Activated T-cell treated with anti-CD3 and anti-CD28 coated beads, Interleukin-2, amount 50 U/mL, for 48 hours (primary cell): ENCODE measurements around the gene SDF4.

ENCODE experiments used
- DNase-seq, 2 experiments: peaks; one replicate each; pipeline ENCODE4 v3.0.0-alpha.2; 2020

Gene SDF4

GRCh38 chr1:1210726-1211540 is 20.9 kb downstream of the SDF4 start:
- peak in 1 of 2 experiments; percentile 22 for DNase-seq

GRCh38 chr1:1208713-1209433 is 22.9 kb downstream of the SDF4 start:
- DNase-seq, result peak; percentile 75 to 79

GRCh38 chr1:1207571-1207892 is 24.3 kb downstream of the SDF4 start:
- DNase-seq, result no peak

- peak in 1 of 2 experiments; percentile 65 for DNase-seq
Measured at GRCh38 chr1:1206966-1207531, 24.8 kb downstream of the SDF4 start.

- DNase-seq, result peak; percentile 78
Measured at GRCh38 chr1:1206376-1206965, 25.3 kb downstream of the SDF4 start, which contains the start of gene TNFRSF18. TNFRSF18 (minus strand) TSS chr1:1206592; CDS start chr1:1206571, 21 bp downstream.

GRCh38 chr1:1205769-1206375 is 25.9 kb downstream of the SDF4 start:
- DNase-seq, result peak; percentile 50 to 51

- peak; percentile 44 to 55 for DNase-seq
Measured at GRCh38 chr1:1204998-1205768, 26.6 kb downstream of the SDF4 start.

GRCh38 chr1:1204425-1204920 is 27.3 kb downstream of the SDF4 start:
- no peak for DNase-seq

GRCh38 chr1:1203561-1204424 is 28.0 kb downstream of the SDF4 start:
- DNase-seq, result no peak

- peak in 1 of 2 experiments; percentile 41 for DNase-seq
Measured at GRCh38 chr1:1202831-1203560, 28.8 kb downstream of the SDF4 start.

- DNase-seq, result peak; percentile 90 to 94
Measured at GRCh38 chr1:1200876-1201810, 30.7 kb downstream of the SDF4 start.

GRCh38 chr1:1199961-1200875 is 31.6 kb downstream of the SDF4 start:
- no peak for DNase-seq

- DNase-seq, result no peak
Measured at GRCh38 chr1:1199141-1199960, 32.5 kb downstream of the SDF4 start.

- DNase-seq, result no peak
Measured at GRCh38 chr1:1198423-1199140, 33.2 kb downstream of the SDF4 start.

- DNase-seq, result no peak
Measured at GRCh38 chr1:1197551-1198422, 34.0 kb downstream of the SDF4 start.
